NOMO-1 (cell line): Measurements from ENCODE around the gene TBCD.

Experiments
- DNase-seq, 2 experiments: peaks; one replicate each; lab custom pipeline; 2025; ENCODE audit not compliant: unreplicated experiment in 2 of 2; lab: John Stamatoyannopoulos, UW

The TBCD gene

GRCh38 chr17:82848022-82848592 lies 96.2 kb downstream of the TBCD start:
- DNase-seq: no peak

GRCh38 chr17:82849076-82849945 lies 97.4 kb downstream of the TBCD start:
- DNase-seq: peak; percentile 4 to 71

- no peak for DNase-seq
Observed at GRCh38 chr17:82851381-82851780, 99.5 kb downstream of the TBCD start.

- DNase-seq: no peak
Observed at GRCh38 chr17:82854226-82854625, 102.4 kb downstream of the TBCD start.

- DNase-seq: no peak
Observed at GRCh38 chr17:82856361-82856760, 104.5 kb downstream of the TBCD start.

GRCh38 chr17:82858376-82859126 lies 106.7 kb downstream of the TBCD start:
- no peak for DNase-seq

- peak; percentile 69 to 83 for DNase-seq
Observed at GRCh38 chr17:82859431-82860403, 107.9 kb downstream of the TBCD start.

GRCh38 chr17:82860606-82861392 lies 108.9 kb downstream of the TBCD start:
- no peak for DNase-seq

- DNase-seq: no peak
Observed at GRCh38 chr17:82861393-82861775, 109.5 kb downstream of the TBCD start.

- DNase-seq: no peak
Observed at GRCh38 chr17:82862191-82862590, 110.3 kb downstream of the TBCD start.

- DNase-seq: no peak
Observed at GRCh38 chr17:82862737-82863382, 111.0 kb downstream of the TBCD start.

- no peak for DNase-seq
Observed at GRCh38 chr17:82863383-82863940, 111.6 kb downstream of the TBCD start.

GRCh38 chr17:82863941-82864712 lies 112.3 kb downstream of the TBCD start:
- DNase-seq: peak; percentile 60 to 89

- DNase-seq: no peak
Observed at GRCh38 chr17:82864713-82865248, 112.9 kb downstream of the TBCD start.

GRCh38 chr17:82865274-82865673 lies 113.4 kb downstream of the TBCD start:
- no peak for DNase-seq

GRCh38 chr17:82865774-82866395 lies 114.0 kb downstream of the TBCD start:
- DNase-seq: no peak

GRCh38 chr17:82866590-82867191 lies 114.8 kb downstream of the TBCD start:
- DNase-seq: no peak
